AG20443 (cell line): Measurements from ENCODE around the gene UQCRQ.

Source experiments
- DNase-seq: peaks from one replicate; pipeline ENCODE4 v3.0.0; 2012; ENCODE audit warnings: low spot score, mixed read lengths

The UQCRQ gene

DNA sequence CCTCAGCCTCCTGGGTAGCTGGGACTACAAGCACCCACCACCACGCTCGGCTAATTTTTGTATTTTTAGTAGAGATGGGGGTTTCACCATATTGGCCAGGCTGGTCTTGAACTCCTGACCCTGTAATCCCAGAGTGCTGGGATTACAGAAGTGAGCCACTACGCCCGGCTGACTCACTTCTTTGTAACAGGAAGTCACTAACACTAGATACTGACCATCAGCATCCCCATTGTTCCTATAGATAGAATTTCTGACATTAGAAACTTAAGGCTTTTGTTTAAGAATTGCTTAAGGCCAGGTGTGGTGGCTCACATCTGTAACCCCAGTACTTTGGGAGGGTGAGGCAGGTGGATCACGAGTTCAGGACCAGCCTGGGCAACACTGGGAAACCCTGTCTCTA lies 49.2 kb downstream of the UQCRQ start:
- DNase-seq = no peak

DNA sequence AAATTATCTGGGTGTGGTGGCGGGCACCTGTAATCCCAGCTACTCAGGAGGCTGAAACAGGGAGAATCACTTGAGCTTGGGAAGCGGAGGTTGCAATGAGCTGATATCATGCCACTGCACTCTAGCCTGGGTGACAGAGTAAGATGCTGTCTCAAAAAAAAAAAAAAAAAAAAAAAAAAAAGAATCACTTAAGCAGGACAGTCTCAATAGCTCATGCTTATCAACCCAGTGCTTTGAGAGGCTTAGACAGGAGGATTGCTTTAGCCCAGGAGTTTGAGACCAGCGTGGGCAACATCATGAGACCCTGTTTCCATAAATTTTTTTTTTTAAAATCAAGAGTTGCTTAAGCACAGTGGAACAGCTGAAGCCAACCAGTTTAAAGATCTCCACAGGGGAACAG lies 49.6 kb downstream of the UQCRQ start:
- no peak for DNase-seq
